Type B pancreatic cell (in vitro differentiated cells): ENCODE measurements around the gene CX3CL1. TPM values are rescaled to one million over a fixed set of nuclear protein-coding genes. Genes with fewer than 3 reads are reported as not detected.
A peak's percentile ranks its signal among the peaks of the same experiment; 100 is the strongest.

Source experiments
- DNase-seq: peaks from one replicate; pipeline ENCODE4 v3.0.0; 2021; ENCODE audit warnings: mixed read lengths; ENCODE audit not compliant: unreplicated experiment; ENCODE audit errors: extremely low spot score
- H3K27ac Mint-ChIP-seq: 2 replicates; pipeline ENCODE4 v1.8.0; 2021; ENCODE audit warnings: mild to moderate bottlenecking, mixed read lengths
- H3K27me3 Mint-ChIP-seq: 2 replicates; pipeline ENCODE4 v1.8.0; 2021; ENCODE audit warnings: mixed read lengths
- H3K36me3 Mint-ChIP-seq: 2 replicates; pipeline ENCODE4 v1.8.0; 2021; ENCODE audit warnings: mixed read lengths
- H3K4me1 Mint-ChIP-seq: one replicate; pipeline ENCODE4 v1.8.0; 2021; ENCODE audit warnings: mixed read lengths; ENCODE audit not compliant: unreplicated experiment
- H3K4me3 Mint-ChIP-seq: 2 replicates; pipeline ENCODE4 v1.8.0; 2021; ENCODE audit warnings: mild to moderate bottlenecking, mixed read lengths
- H3K9me3 Mint-ChIP-seq: 2 replicates; pipeline ENCODE4 v1.8.0; 2021; ENCODE audit warnings: mixed read lengths
- CTCF ChIP-seq: fragments of 200-600 bp; sonication (generic); conservative IDR thresholded peaks from 2 replicates; pipeline ENCODE4 v1.5.0; 2021; ENCODE audit warnings: antibody characterized with exemption, mild to moderate bottlenecking
- total RNA-seq: library from RNA; stranded (reverse); gene quantifications from 2 replicates; pipeline ENCODE4 v1.2.1, GENCODE V29; 2021; ENCODE audit warnings: low replicate concordance

Gene CX3CL1
- total RNA-seq, 1 donor from 2014 or later, result 17.8 TPM

- peak overlapping the region; percentile 63 for H3K27ac Mint-ChIP-seq
- H3K9me3 Mint-ChIP-seq, result no peaks in the 10 kb centered on the region
- TF ChIP-seq CTCF, result no peak
- no peaks in the 10 kb centered on the region for H3K36me3 Mint-ChIP-seq
- no peak overlapping the region for H3K4me3 Mint-ChIP-seq
- DNase-seq, result no peak
- peaks cover 11% of the 10 kb centered on the region for H3K4me1 Mint-ChIP-seq
- H3K27me3 Mint-ChIP-seq, result peaks cover 3% of the 10 kb centered on the region
Measured at GRCh38 chr16:57387598-57388354, 15.5 kb downstream of the CX3CL1 start.

- H3K27ac Mint-ChIP-seq, result peak overlapping the region; percentile 63
- peaks cover 11% of the 10 kb centered on the region for H3K4me1 Mint-ChIP-seq
- no peaks in the 10 kb centered on the region for H3K9me3 Mint-ChIP-seq
- TF ChIP-seq CTCF, result no peak
- DNase-seq, result no peak
- peak overlapping the region; percentile 11 for H3K4me3 Mint-ChIP-seq
- H3K27me3 Mint-ChIP-seq, result peaks cover 3% of the 10 kb centered on the region
- H3K36me3 Mint-ChIP-seq, result no peaks in the 10 kb centered on the region
Measured at GRCh38 chr16:57388359-57389086, 16.2 kb downstream of the CX3CL1 start.

- Mint-ChIP-seq H3K27me3 (peaks cover 3% of the 10 kb centered on the region), H3K4me1 (peaks cover 11% of the 10 kb centered on the region), H3K36me3 (no peaks in the 10 kb centered on the region), H3K9me3 (no peaks in the 10 kb centered on the region), H3K27ac (peak overlapping the region; percentile 63), H3K4me3 (no peak overlapping the region)
- TF ChIP-seq CTCF, result no peak
- DNase-seq, result no peak
Measured at GRCh38 chr16:57389087-57389468, 16.8 kb downstream of the CX3CL1 start.

- Mint-ChIP-seq H3K27ac (no peak overlapping the region), H3K27me3 (peaks cover 3% of the 10 kb centered on the region), H3K4me3 (no peak overlapping the region), H3K4me1 (peaks cover 11% of the 10 kb centered on the region), H3K36me3 (no peaks in the 10 kb centered on the region), H3K9me3 (no peaks in the 10 kb centered on the region)
- TF ChIP-seq CTCF, result no peak
- no peak for DNase-seq
Measured at GRCh38 chr16:57390636-57391295, 18.5 kb downstream of the CX3CL1 start.

GRCh38 chr16:57391300-57391699 lies 19.0 kb downstream of the CX3CL1 start:
- Mint-ChIP-seq H3K27me3 (peaks cover 7% of the 10 kb centered on the region), H3K4me3 (no peak overlapping the region), H3K36me3 (no peaks in the 10 kb centered on the region), H3K27ac (no peak overlapping the region), H3K4me1 (peaks cover 10% of the 10 kb centered on the region), H3K9me3 (no peaks in the 10 kb centered on the region)
- no peak for TF ChIP-seq CTCF
- no peak for DNase-seq
